Gastroesophageal sphincter (tissue), 3 donors: ENCODE results near the gene SPECC1L.
"Not testable (repeated sequence)": the region's sequence is repeated elsewhere in the genome, so short reads cannot be mapped to it uniquely, and the experiment has no call there.

Source experiments
- POLR2A ChIP-seq, 2 donors: fragments of 450-650 bp; IDR thresholded peaks; one replicate each; pipeline ENCODE4 v1.6.1; 2017; ENCODE audit warnings: antibody characterized with exemption in 2 of 2, mild to moderate bottlenecking in 2 of 2, moderate library complexity in 1 of 2
- POLR2AphosphoS5 ChIP-seq: sonication (generic); formaldehyde crosslinking; IDR thresholded peaks from one replicate; pipeline ENCODE4 v1.6.1; 2017; ENCODE audit warnings: antibody characterized with exemption
- TF ChIP-seq, protein P1 (sequence below), 4 experiments: fragments of 200-600 bp in 2 of 4; fragments of 450-650 bp in 2 of 4; sonication (generic) in 1 of 4; IDR thresholded peaks; one replicate each; pipeline ENCODE4 v1.5.1; 2017 to 2019; ENCODE audit warnings: antibody characterized with exemption in 4 of 4, mild to moderate bottlenecking in 2 of 4, moderate library complexity in 2 of 4

DNA sequence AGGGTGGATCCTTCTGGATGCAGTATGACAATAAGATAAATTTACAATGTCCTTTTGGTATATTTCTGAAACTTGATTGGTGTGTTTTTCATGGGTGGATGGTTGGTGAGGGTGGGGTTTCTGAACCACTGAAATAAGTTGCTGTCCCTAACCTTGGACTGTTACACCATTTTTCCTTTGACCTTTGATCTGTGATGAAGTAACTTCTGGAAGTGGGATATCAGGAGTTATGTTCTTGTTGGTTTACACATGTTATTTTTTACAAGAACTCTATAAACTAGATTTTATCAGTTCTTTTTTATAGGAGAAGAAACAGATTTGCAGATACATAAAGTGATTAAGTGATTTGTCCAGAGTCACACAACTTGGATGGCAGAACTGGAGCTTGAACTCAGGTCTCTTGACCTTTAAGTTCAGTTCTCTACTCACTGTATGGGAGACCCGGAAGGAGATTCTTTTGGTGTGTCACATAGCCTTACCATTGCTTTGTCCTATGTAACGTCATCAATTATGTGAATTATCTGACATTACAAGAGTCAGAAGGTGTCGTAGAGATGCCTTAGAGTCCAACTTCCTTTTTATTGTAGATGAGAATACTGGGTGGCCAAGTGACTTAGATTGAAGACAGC lies 21.7 kb downstream of the SPECC1L start:
- TF ChIP-seq, protein P1, sequence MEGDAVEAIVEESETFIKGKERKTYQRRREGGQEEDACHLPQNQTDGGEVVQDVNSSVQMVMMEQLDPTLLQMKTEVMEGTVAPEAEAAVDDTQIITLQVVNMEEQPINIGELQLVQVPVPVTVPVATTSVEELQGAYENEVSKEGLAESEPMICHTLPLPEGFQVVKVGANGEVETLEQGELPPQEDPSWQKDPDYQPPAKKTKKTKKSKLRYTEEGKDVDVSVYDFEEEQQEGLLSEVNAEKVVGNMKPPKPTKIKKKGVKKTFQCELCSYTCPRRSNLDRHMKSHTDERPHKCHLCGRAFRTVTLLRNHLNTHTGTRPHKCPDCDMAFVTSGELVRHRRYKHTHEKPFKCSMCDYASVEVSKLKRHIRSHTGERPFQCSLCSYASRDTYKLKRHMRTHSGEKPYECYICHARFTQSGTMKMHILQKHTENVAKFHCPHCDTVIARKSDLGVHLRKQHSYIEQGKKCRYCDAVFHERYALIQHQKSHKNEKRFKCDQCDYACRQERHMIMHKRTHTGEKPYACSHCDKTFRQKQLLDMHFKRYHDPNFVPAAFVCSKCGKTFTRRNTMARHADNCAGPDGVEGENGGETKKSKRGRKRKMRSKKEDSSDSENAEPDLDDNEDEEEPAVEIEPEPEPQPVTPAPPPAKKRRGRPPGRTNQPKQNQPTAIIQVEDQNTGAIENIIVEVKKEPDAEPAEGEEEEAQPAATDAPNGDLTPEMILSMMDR (IDR thresholded peaks at IDR 0.05) = not testable (repeated sequence)
- TF ChIP-seq POLR2AphosphoS5; POLR2A (IDR thresholded peaks at IDR 0.05): not testable (repeated sequence)
